HepG2 (cell line): ENCODE results near the gene GRB7. TPM values are rescaled to one million over a fixed set of nuclear protein-coding genes. Genes with fewer than 3 reads are reported as not detected.

ENCODE experiments used
- AKAP8 ChIP-seq: sonication (generic); formaldehyde crosslinking; IDR thresholded peaks from 2 replicates; pipeline ENCODE4 v1.5.1; 2020; ENCODE audit warnings: mild to moderate bottlenecking, missing genetic modification reagents
- ATF2 ChIP-seq: sonication (generic); formaldehyde crosslinking; IDR thresholded peaks from 2 replicates; pipeline ENCODE4 v1.4.0; 2020; ENCODE audit warnings: missing genetic modification reagents
- CREB3 ChIP-seq: sonication (generic); formaldehyde crosslinking; IDR thresholded peaks from 2 replicates; pipeline ENCODE4 v1.5.0; 2020; ENCODE audit warnings: missing genetic modification reagents
- ETV6 ChIP-seq: sonication (generic); formaldehyde crosslinking; conservative IDR thresholded peaks from 2 replicates; pipeline ENCODE4 v1.4.0; 2020; ENCODE audit warnings: missing genetic modification reagents
- GPBP1L1 ChIP-seq: sonication (generic); formaldehyde crosslinking; IDR thresholded peaks from 2 replicates; pipeline ENCODE4 v1.5.0; 2020; ENCODE audit warnings: mild to moderate bottlenecking, missing genetic modification reagents
- HIC2 ChIP-seq: sonication (generic); formaldehyde crosslinking; IDR thresholded peaks from 2 replicates; pipeline ENCODE4 v1.9.0; 2022; ENCODE audit warnings: low read depth, missing genetic modification reagents
- SALL2 ChIP-seq: sonication (generic); formaldehyde crosslinking; IDR thresholded peaks from 2 replicates; pipeline ENCODE4 v1.8.1; 2023; ENCODE audit warnings: mild to moderate bottlenecking, missing genetic modification reagents, inconsistent platforms
- ZBTB21 ChIP-seq: sonication (generic); formaldehyde crosslinking; IDR thresholded peaks from 2 replicates; pipeline ENCODE4 v1.4.0; 2020; ENCODE audit warnings: missing genetic modification reagents
- ZBTB7A ChIP-seq: sonication (generic); formaldehyde crosslinking; IDR thresholded peaks from 2 replicates; pipeline ENCODE4 v1.8.0; 2022; ENCODE audit warnings: mild to moderate bottlenecking, missing genetic modification reagents
- ZNF10 ChIP-seq: sonication (generic); formaldehyde crosslinking; IDR thresholded peaks from 2 replicates; pipeline ENCODE4 v1.4.0; 2020; ENCODE audit warnings: mild to moderate bottlenecking, low read depth, missing genetic modification reagents, borderline replicate concordance
- ZNF253 ChIP-seq: sonication (generic); formaldehyde crosslinking; IDR thresholded peaks from 2 replicates; pipeline ENCODE4 v1.8.0; 2022; ENCODE audit warnings: mild to moderate bottlenecking, missing genetic modification reagents, borderline replicate concordance
- ZNF318 ChIP-seq: sonication (generic); formaldehyde crosslinking; IDR thresholded peaks from 2 replicates; pipeline ENCODE4 v1.4.0; 2020; ENCODE audit warnings: mild to moderate bottlenecking, missing genetic modification reagents
- ZNF530 ChIP-seq: sonication (generic); formaldehyde crosslinking; IDR thresholded peaks from 2 replicates; pipeline ENCODE4 v1.5.0; 2020; ENCODE audit warnings: low read depth, mild to moderate bottlenecking, missing genetic modification reagents
- polyA plus RNA-seq, 8 experiments: library from polyadenylated mRNA; depleted of rRNA in 3 of 8; stranded (reverse) in 7 of 8; unstranded in 1 of 8; fragments of >200 nt; fragmentation: Illumina TruSeq in 4 of 8; extraction: Trizol in 4 of 8; gene quantifications; 2 replicates each; pipeline versions ENCODE4 v1.2.1 to v1.2.3, GENCODE V29; 2011 to 2016; ENCODE audit warnings: low read depth in 4 of 8, missing spikeins in 1 of 8, mixed read lengths in 1 of 8; ENCODE audit not compliant: insufficient read depth in 1 of 8
- total RNA-seq, 5 experiments: library from RNA; depleted of rRNA; stranded (reverse); fragments of >200 nt; fragmentation: Illumina TruSeq; extraction: Trizol; gene quantifications; 2 replicates each; pipeline ENCODE4 v1.2.3, GENCODE V29; 2016; ENCODE audit warnings: low read depth in 1 of 5

Gene GRB7
- total and polyA plus RNA-seq, 2 of the 13 experiments (the other 11 are each of a cell fraction or from before 2014, with no cell fraction given), result 60.2 to 77.7 TPM

- TF ChIP-seq ATF2 (CRISPR knock-in tag), result peak; percentile 80; the same call in 1 of the 2 replicates
- 0 out of 2 replicates have a peak, but pooled peaks have one; percentile 40 for TF ChIP-seq ZNF318
- peak; percentile 75 for TF ChIP-seq SALL2
- TF ChIP-seq AKAP8 (CRISPR knock-in tag), result peak; percentile 91
- TF ChIP-seq ZNF253 (CRISPR knock-in tag), result no peak
- TF ChIP-seq CREB3 (CRISPR knock-in tag), result no peak
- no peak for TF ChIP-seq GPBP1L1 (CRISPR knock-in tag)
- 0 out of 2 replicates have a peak, but pooled peaks have one; percentile 43 for TF ChIP-seq HIC2 (CRISPR knock-in tag)
- TF ChIP-seq ZBTB7A (CRISPR knock-in tag), result peak; percentile 88; the same call in 1 of the 2 replicates
- no peak for TF ChIP-seq ZNF530
- no peak for TF ChIP-seq ZNF10
- peak; percentile 88; the same call in 1 of the 2 replicates for TF ChIP-seq ETV6 (CRISPR knock-in tag)
- TF ChIP-seq ZBTB21 (CRISPR knock-in tag), result no peak
Measured at GRCh38 chr17:39730095-39730921, 7.4 kb upstream of the GRB7 start, which contains the start of gene MIEN1 (continued).
